H7 (cell line): ENCODE results near the gene PKDCC. TPM values are rescaled to one million over a fixed set of nuclear protein-coding genes. Genes with fewer than 3 reads are reported as not detected.

Experiments
- DNase-seq: peaks from one replicate; pipeline ENCODE4 v3.0.0; 2012
- H3K27me3 ChIP-seq: 2 replicates; pipeline ENCODE4 v1.6.0; 2011; ENCODE audit warnings: mild to moderate bottlenecking, low read length; ENCODE audit not compliant: control insufficient read depth, insufficient read depth
- H3K36me3 ChIP-seq: replicated peaks from 2 replicates; pipeline ENCODE4 v1.5.1; 2011; ENCODE audit warnings: low read length; ENCODE audit not compliant: control insufficient read depth, insufficient read depth
- H3K4me3 ChIP-seq: 2 replicates; pipeline ENCODE4 v1.5.1; 2011; ENCODE audit warnings: low read depth, mild to moderate bottlenecking, control low read depth, low read length, moderate library complexity; ENCODE audit not compliant: insufficient read depth
- total RNA-seq: library from RNA; depleted of rRNA; stranded (reverse); fragments of >200 nt; shearing (Covaris generic); gene quantifications from 2 replicates; pipeline ENCODE4 v1.2.3, GENCODE V29; 2014

PKDCC gene
- total RNA-seq, 1 experiment from 2014 or later, result 176 TPM

- Histone ChIP-seq H3K36me3 (no peaks in the 10 kb centered on the region; the same call in 1 of the 2 replicates), H3K27me3 (peaks cover 11% of the 10 kb centered on the region), H3K4me3 (peak overlapping the region; percentile 8; the same call in 1 of the 2 replicates)
- DNase-seq, result peak; percentile 70
Observed at GRCh38 chr2:42050703-42051542, 3.1 kb downstream of the PKDCC start.

GRCh38 chr2:42051543-42052235, 3.9 kb downstream of the PKDCC start:
- Histone ChIP-seq H3K4me3 (peak overlapping the region; percentile 6; the same call in 1 of the 2 replicates), H3K36me3 (peaks cover 1% of the 10 kb centered on the region)
- DNase-seq, result no peak

GRCh38 chr2:42052702-42053481, 5.1 kb downstream of the PKDCC start:
- Histone ChIP-seq H3K27me3 (peaks cover 11% of the 10 kb centered on the region), H3K4me3 (no peak overlapping the region), H3K36me3 (peaks cover 6% of the 10 kb centered on the region)
- peak; percentile 56 for DNase-seq

More at GRCh38 chr2:42051543-42052235, 3.9 kb downstream of the PKDCC start:
- H3K27me3 ChIP-seq, result peaks cover 11% of the 10 kb centered on the region

GRCh38 chr2:42053482-42053790, 5.6 kb downstream of the PKDCC start:
- no peak for DNase-seq
- Histone ChIP-seq H3K4me3 (no peak overlapping the region), H3K36me3 (peaks cover 6% of the 10 kb centered on the region), H3K27me3 (peaks cover 11% of the 10 kb centered on the region)

GRCh38 chr2:42053791-42054701, 6.2 kb downstream of the PKDCC start:
- Histone ChIP-seq H3K4me3 (no peak overlapping the region), H3K36me3 (peaks cover 6% of the 10 kb centered on the region), H3K27me3 (peaks cover 5% of the 10 kb centered on the region; the same call in 1 of the 2 replicates)
- DNase-seq, result no peak

- H3K36me3 ChIP-seq, result peaks cover 6% of the 10 kb centered on the region
- DNase-seq, result peak; percentile 88
Observed at GRCh38 chr2:42054714-42055430, 7.1 kb downstream of the PKDCC start.

GRCh38 chr2:42055573-42056514, 8.0 kb downstream of the PKDCC start:
- Histone ChIP-seq H3K4me3 (no peak overlapping the region), H3K27me3 (no peaks in the 10 kb centered on the region), H3K36me3 (peaks cover 6% of the 10 kb centered on the region)
- no peak for DNase-seq

More at GRCh38 chr2:42054714-42055430, 7.1 kb downstream of the PKDCC start:
- no peaks in the 10 kb centered on the region for H3K27me3 ChIP-seq
- no peak overlapping the region for H3K4me3 ChIP-seq

- Histone ChIP-seq H3K27me3 (no peaks in the 10 kb centered on the region), H3K4me3 (no peak overlapping the region), H3K36me3 (peaks cover 6% of the 10 kb centered on the region)
- no peak for DNase-seq
Observed at GRCh38 chr2:42057159-42057901, 9.5 kb downstream of the PKDCC start.

- DNase-seq, result no peak
- Histone ChIP-seq H3K36me3 (peaks cover 6% of the 10 kb centered on the region), H3K4me3 (no peak overlapping the region), H3K27me3 (no peaks in the 10 kb centered on the region)
Observed at GRCh38 chr2:42057902-42058450, 10.2 kb downstream of the PKDCC start.

- H3K4me3 ChIP-seq, result no peak overlapping the region
- no peak for DNase-seq
- no peaks in the 10 kb centered on the region for H3K27me3 ChIP-seq
- H3K36me3 ChIP-seq, result peaks cover 6% of the 10 kb centered on the region
Observed at GRCh38 chr2:42059261-42059898, 11.6 kb downstream of the PKDCC start.

GRCh38 chr2:42060028-42060427, 12.2 kb downstream of the PKDCC start:
- Histone ChIP-seq H3K27me3 (no peaks in the 10 kb centered on the region), H3K4me3 (no peak overlapping the region), H3K36me3 (peaks cover 6% of the 10 kb centered on the region)
- DNase-seq, result no peak
